ENCODE results near the gene PSD2. TPM values are rescaled to one million over a fixed set of nuclear protein-coding genes. Genes with fewer than 3 reads are reported as not detected.

Gene PSD2
- total RNA-seq, 1 experiment from 2014 or later, result 0.22 TPM

DNA sequence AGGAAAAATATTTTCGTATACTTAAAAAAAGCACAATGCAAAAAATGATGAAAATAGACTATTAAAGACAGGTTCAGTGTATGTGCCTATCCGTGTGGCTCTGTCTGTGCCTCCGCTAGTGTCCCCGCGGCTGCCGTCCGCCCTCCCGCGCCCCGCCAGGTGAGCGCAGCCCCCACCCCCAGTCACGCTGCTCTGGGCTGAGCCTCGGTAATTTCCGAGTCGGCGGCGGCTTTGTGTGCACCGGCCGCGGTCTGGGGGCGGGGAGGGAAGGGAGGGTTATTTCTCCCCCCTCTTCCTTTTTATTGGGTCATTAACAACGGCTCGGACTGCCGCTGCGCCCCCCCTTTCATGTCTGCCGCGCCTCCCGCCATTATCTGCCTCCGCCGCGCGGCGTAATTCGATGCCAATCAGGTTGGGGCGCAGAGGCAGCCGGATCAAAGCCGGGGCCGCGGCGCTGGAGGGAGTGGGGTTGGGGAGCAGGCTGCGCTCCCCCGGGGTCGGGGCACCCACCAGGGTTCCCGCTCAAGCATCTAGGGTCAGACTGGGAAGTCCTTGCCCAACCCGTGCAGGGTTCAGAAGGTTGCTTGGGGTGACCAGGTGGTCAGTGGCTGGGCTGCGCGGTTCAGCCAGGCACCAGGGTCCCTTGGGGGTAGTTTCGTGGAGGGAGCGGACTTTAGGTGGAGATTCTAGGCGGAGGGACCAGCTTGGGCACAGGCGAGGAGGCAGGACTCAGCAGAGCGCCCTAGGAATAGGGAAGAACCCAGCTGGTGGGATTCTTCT lies 39.5 kb upstream of the PSD2 start:
- H4K20me1 ChIP-seq (ENCODE audit: control insufficient read depth, insufficient read depth, insufficient read length), result no peaks in the 10 kb centered on the region
- H3K23ac ChIP-seq (ENCODE audit: insufficient read length, low read depth, low read length), result no peak overlapping the region
- H3K4me1 ChIP-seq (ENCODE audit: insufficient read depth, low read length), result no peaks in the 10 kb centered on the region
- H2BK5ac ChIP-seq (ENCODE audit: insufficient read length, low read length), result no peak overlapping the region
- Mint-ChIP-seq H3K36me3 (ENCODE audit: insufficient read depth in 1 of 3, low read depth in 3 of 3) (no peaks in the 10 kb centered on the region; a peak in 1 of 7 replicates), H3K9me3 (no peaks in the 10 kb centered on the region; a peak in 1 of 5 replicates), H3K4me3 (peak overlapping the region; percentile 51 to 73), H3K4me1 (peaks cover 29 to 38% of the 10 kb centered on the region in 2 experiments), H3K27ac (no peak overlapping the region), H3K27me3 (ENCODE audit: low read depth) (peaks cover 98% of the 10 kb centered on the region)
- no peak overlapping the region for H4K91ac ChIP-seq (ENCODE audit: insufficient read length, low read depth, low read length)
- no peak for DNase-seq
- peaks cover 10% of the 10 kb centered on the region for H3K23me2 ChIP-seq (ENCODE audit: insufficient read length, low read depth, low read length, poor library complexity, severe bottlenecking)
- no peak overlapping the region for H2BK120ac ChIP-seq (ENCODE audit: low read depth, low read length, poor library complexity, severe bottlenecking)
- H4K5ac ChIP-seq (ENCODE audit: insufficient read length, low read depth, low read length), result no peak overlapping the region
- H3K4me2 ChIP-seq (ENCODE audit: insufficient read depth, insufficient read length, low read length), result peak overlapping the region; percentile 85
- H2BK15ac ChIP-seq (ENCODE audit: low read depth, low read length), result no peak overlapping the region
- H3K18ac ChIP-seq (ENCODE audit: insufficient read length, low read depth, low read length), result no peak overlapping the region
- no peak overlapping the region for H3K9ac ChIP-seq (ENCODE audit: extremely low read depth, insufficient read length, low read length)
- no peak overlapping the region for H3K56ac ChIP-seq (ENCODE audit: insufficient read length, low read depth, low read length)
- no peak overlapping the region for H3T11ph ChIP-seq (ENCODE audit: low read length)
- H3K79me2 ChIP-seq (ENCODE audit: insufficient read depth, low read length), result no peaks in the 10 kb centered on the region
- no peak overlapping the region for H2BK12ac ChIP-seq (ENCODE audit: insufficient read length, low read depth, low read length)
- H2BK20ac ChIP-seq (ENCODE audit: low read depth, low read length, poor library complexity, severe bottlenecking), result no peak overlapping the region
- H3K79me1 ChIP-seq (ENCODE audit: insufficient read depth, low read depth, low read length, poor library complexity, severe bottlenecking), result no peaks in the 10 kb centered on the region
- no CpG with 5 or more reads among the region's 52 CpGs for WGBS (ENCODE audit: extremely low coverage, insufficient read length, low lambda C conversion rate)
- no peak overlapping the region for H3K27ac ChIP-seq (ENCODE audit: insufficient read length, low read depth, low read length)
- H4K8ac ChIP-seq (replicated peaks; ENCODE audit: insufficient read length, low read depth, low read length), result no peak overlapping the region
- no peaks in the 10 kb centered on the region for H3K9me3 ChIP-seq (ENCODE audit: control insufficient read depth, low read depth, low read length)
- H3K27me3 ChIP-seq (ENCODE audit: insufficient read depth, low read length), result peaks cover 31% of the 10 kb centered on the region
- TF ChIP-seq, protein P1, sequence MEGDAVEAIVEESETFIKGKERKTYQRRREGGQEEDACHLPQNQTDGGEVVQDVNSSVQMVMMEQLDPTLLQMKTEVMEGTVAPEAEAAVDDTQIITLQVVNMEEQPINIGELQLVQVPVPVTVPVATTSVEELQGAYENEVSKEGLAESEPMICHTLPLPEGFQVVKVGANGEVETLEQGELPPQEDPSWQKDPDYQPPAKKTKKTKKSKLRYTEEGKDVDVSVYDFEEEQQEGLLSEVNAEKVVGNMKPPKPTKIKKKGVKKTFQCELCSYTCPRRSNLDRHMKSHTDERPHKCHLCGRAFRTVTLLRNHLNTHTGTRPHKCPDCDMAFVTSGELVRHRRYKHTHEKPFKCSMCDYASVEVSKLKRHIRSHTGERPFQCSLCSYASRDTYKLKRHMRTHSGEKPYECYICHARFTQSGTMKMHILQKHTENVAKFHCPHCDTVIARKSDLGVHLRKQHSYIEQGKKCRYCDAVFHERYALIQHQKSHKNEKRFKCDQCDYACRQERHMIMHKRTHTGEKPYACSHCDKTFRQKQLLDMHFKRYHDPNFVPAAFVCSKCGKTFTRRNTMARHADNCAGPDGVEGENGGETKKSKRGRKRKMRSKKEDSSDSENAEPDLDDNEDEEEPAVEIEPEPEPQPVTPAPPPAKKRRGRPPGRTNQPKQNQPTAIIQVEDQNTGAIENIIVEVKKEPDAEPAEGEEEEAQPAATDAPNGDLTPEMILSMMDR (conservative IDR thresholded peaks at IDR 0.05), result no peak
- H2AK5ac ChIP-seq (ENCODE audit: insufficient read length, low read length), result no peak overlapping the region
- no peak overlapping the region for H2AFZ ChIP-seq (ENCODE audit: low read length)
- no peak overlapping the region for H3K14ac ChIP-seq (ENCODE audit: insufficient read depth, low read length)
- no peak overlapping the region for H3K4ac ChIP-seq (ENCODE audit: low read depth, low read length)

Data from H9 (cell line).